HG03460 (cell line): ENCODE data around the gene MRPL1.

Source experiments
- ATAC-seq: cut with Tn5 transposase; IDR thresholded peaks from one replicate; pipeline ENCODE4 v1.9.1; 2021; ENCODE audit not compliant: unreplicated experiment

MRPL1 gene

GRCh38 chr4:77862478-77863216 is at the start of gene MRPL1:
Gene MRPL1, plus strand, starts transcription at chr4:77862830. Its CDS starts 19 bp downstream, at chr4:77862849.
- ATAC-seq: peak; percentile 81

- ATAC-seq: no peak
Observed at GRCh38 chr4:77815636-77816035, 47.0 kb upstream of the MRPL1 start.

- no peak for ATAC-seq
Observed at GRCh38 chr4:77816546-77816945, 46.1 kb upstream of the MRPL1 start.

GRCh38 chr4:77817304-77818072 is 45.1 kb upstream of the MRPL1 start:
- ATAC-seq: no peak

GRCh38 chr4:77818073-77818601 is 44.5 kb upstream of the MRPL1 start:
- peak; percentile 22 for ATAC-seq

DNA sequence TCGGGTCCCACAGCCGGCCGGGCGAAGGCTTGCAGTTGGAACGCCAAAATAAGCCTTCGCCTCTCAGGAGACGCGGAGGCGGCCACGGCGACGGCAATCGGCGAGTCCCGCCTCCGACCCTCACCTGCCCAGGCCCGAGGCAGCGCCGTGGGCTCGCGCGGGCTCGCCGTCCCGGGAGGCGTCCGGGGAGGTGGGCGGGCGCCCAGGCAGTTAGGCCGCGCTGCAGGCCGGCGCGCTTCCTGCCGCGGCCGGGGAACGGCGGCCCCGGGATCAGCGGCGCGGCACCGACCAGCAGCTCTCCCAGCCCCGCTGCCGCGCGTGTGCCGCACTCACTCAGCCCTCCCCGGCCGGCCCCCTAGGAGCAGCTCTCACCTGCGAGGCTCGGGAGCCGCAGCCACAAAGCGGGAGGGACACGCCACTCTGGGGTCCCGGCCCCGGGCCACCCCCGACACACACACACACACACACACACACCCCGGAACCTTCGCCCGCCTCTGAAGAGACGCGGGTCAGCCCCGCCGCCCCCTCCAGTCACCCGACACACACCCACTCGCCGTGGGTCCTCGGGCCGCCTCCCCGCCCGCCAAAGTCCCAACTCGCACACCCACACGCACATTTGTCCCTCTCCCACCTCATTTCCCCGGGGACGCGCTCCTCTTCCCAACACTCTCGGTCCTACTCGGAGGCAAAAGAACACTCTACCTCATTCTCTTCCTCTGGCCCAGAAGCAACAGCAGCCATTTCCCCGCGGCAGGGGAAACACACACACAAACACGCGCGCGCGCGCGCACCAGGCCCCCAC is 43.8 kb upstream of the MRPL1 start, which contains the start of gene CNOT6L:
TSS of gene CNOT6L (minus strand) at position 767 of the 802 bp plus-strand sequence. CDS start at position 707, 60 bp downstream.
- ATAC-seq: peak; percentile 18

- peak; percentile 26 for ATAC-seq
Observed at GRCh38 chr4:77819404-77819842, 43.2 kb upstream of the MRPL1 start.

DNA sequence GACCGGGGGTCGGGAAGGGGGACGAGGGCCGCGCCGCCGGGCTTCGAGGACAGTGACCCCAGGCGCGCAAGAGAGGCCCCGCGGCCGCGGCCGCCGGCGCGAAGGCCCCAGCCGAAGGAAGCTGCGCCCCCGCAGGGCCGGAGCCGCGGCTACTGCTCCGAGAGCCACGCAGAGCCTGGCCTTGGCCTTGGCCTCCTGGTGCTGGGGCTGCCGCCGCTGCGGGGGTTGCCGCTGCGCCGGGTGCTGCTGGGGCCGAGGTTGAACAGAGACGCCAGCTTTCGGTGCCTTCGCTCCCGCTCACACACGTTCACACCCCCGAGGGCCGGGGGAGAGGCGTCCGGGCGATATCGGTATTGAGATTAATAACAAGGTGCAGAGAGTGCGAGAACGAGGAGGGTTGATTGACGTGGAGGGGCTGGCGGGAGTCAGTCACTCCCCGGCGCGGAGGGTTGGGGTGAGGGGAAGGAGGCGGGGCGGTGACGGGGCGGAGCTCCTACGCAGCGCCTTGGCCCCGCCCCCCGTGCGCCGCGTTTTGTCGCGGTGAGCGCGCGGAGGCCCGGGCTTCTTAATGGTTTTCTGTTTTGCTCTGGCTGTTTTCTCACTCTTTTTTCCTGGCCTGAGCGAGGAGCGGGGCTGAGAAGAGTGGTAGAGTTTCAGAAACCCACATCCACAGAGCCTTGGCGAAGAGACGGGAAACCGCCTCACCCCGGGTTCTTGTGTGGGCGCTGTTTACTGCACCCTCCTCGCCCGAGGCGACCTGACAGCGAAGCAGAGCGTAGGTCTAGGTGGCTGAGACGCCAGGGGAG is 42.6 kb upstream of the MRPL1 start:
- ATAC-seq: peak; percentile 72

GRCh38 chr4:77820649-77821561 is 41.7 kb upstream of the MRPL1 start:
- no peak for ATAC-seq

DNA sequence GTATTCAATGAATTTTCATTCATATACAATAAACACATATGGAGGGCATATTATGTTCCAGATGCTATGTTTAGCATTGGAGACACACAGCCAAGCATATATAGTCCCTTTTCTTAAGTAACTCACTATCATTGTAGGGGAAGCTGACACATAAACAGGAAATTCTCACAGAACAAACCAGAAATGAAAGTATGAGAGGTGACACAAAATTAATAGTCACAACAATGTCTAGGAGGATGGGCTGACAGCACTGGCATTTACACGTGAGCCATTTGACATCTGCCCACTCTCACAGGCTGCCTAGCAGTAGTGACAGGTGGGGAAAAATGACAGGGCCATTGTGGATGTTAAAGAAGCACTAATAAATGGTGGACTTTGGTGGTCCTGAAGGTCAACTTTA is 40.9 kb upstream of the MRPL1 start:
- no peak for ATAC-seq

GRCh38 chr4:77826275-77826674 is 36.4 kb upstream of the MRPL1 start:
- ATAC-seq: no peak

- peak; percentile 87 for ATAC-seq
Observed at GRCh38 chr4:77827343-77827742, 35.3 kb upstream of the MRPL1 start.

- ATAC-seq: no peak
Observed at GRCh38 chr4:77833126-77833724, 29.4 kb upstream of the MRPL1 start.

DNA sequence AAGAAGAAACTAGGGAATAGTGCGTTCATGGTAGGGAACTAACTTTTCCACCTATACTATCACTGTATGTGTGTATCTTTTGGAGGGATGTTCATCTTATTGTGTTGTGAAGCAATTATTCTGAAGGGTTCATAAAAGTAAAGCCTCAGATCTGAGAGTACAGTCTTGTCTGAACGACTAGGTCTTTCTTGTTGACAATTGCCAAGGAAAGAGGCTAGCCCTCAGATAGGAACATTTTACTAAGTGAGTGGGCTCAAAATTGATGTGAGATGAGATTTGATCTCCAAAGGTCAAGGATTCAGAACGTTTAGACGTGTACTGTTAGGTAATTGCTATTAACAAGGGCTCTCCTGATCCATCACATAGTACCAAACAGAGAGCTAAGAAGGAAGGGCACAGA is 28.2 kb upstream of the MRPL1 start:
- no peak for ATAC-seq

GRCh38 chr4:77843628-77844027 is 19.0 kb upstream of the MRPL1 start:
- ATAC-seq: no peak

GRCh38 chr4:77844363-77844762 is 18.3 kb upstream of the MRPL1 start:
- ATAC-seq: no peak

- ATAC-seq: no peak
Observed at GRCh38 chr4:77845400-77845799, 17.2 kb upstream of the MRPL1 start.

- no peak for ATAC-seq
Observed at GRCh38 chr4:77845929-77846328, 16.7 kb upstream of the MRPL1 start.

DNA sequence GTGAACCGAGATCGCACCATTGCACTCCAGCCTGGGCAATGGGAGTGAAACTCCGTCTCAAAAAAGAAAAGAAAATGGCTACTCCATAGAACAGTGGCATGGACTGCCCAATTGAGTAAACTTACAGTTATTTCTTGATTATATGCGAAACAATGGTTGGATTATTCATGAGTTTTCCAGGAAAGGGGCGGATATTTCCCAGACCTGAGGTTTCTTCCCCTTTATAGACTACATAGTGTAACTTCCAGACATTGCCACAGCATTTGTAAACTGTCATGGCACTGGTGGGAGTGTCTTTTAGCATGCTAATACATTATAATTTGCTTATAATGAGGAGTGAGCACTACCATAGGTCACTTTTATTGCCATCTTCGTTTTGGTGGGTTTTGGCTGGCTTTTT is 14.1 kb upstream of the MRPL1 start:
- ATAC-seq: no peak
